Lower lobe of right lung (tissue), 2 donors: Measurements from ENCODE around the gene SLC7A1. TPM values are rescaled to one million over a fixed set of nuclear protein-coding genes. Genes with fewer than 3 reads are reported as not detected.

Source experiments
- ATAC-seq, 2 donors: fragments of 200-7000 bp; cut with Tn5 transposase; one replicate each; pipeline ENCODE4 v1.9.1; 2020 to 2022; ENCODE audit warnings: mild to moderate bottlenecking in 2 of 2, moderate library complexity in 2 of 2
- DNase-seq: peaks from one replicate; pipeline ENCODE4 v3.0.0-alpha.2; 2020
- H3K27ac ChIP-seq: fragments of 200-600 bp; one replicate; pipeline ENCODE4 v1.8.0; 2022
- H3K27me3 ChIP-seq: fragments of 200-600 bp; one replicate; pipeline ENCODE4 v1.8.0; 2022; ENCODE audit warnings: low read depth
- H3K36me3 ChIP-seq: fragments of 200-600 bp; one replicate; pipeline ENCODE4 v1.8.0; 2022; ENCODE audit warnings: mild to moderate bottlenecking
- H3K4me1 ChIP-seq: fragments of 200-600 bp; one replicate; pipeline ENCODE4 v1.8.0; 2022
- H3K4me3 ChIP-seq: fragments of 200-600 bp; one replicate; pipeline ENCODE4 v1.8.0; 2022; ENCODE audit warnings: mild to moderate bottlenecking
- H3K9me3 ChIP-seq: fragments of 200-600 bp; one replicate; pipeline ENCODE4 v1.8.0; 2022
- intact Hi-C: fragments of 100-400 bp; cut with DNase I; formaldehyde crosslinking; loops from one replicate; pipeline ENCODE4 v1.11.0; 2022
- total RNA-seq: library from RNA; stranded (reverse); fragmentation: NEBNext Ultra II Directional; extraction: Animal tissue kit (Norgen Biotek cat#: 25700); gene quantifications from one replicate; pipeline ENCODE4 v1.2.1, GENCODE V29; 2021
- TF ChIP-seq, protein P1 (sequence below): fragments of 200-600 bp; IDR thresholded peaks from one replicate; pipeline ENCODE4 v1.8.0; 2022; ENCODE audit warnings: antibody characterized with exemption, mild to moderate bottlenecking
- donor health status: DM: no; HTN: yes; CAD: no; lungs with severe emphysema.

Gene SLC7A1
- total RNA-seq, 1 donor from 2014 or later, result 19.2 TPM

DNA sequence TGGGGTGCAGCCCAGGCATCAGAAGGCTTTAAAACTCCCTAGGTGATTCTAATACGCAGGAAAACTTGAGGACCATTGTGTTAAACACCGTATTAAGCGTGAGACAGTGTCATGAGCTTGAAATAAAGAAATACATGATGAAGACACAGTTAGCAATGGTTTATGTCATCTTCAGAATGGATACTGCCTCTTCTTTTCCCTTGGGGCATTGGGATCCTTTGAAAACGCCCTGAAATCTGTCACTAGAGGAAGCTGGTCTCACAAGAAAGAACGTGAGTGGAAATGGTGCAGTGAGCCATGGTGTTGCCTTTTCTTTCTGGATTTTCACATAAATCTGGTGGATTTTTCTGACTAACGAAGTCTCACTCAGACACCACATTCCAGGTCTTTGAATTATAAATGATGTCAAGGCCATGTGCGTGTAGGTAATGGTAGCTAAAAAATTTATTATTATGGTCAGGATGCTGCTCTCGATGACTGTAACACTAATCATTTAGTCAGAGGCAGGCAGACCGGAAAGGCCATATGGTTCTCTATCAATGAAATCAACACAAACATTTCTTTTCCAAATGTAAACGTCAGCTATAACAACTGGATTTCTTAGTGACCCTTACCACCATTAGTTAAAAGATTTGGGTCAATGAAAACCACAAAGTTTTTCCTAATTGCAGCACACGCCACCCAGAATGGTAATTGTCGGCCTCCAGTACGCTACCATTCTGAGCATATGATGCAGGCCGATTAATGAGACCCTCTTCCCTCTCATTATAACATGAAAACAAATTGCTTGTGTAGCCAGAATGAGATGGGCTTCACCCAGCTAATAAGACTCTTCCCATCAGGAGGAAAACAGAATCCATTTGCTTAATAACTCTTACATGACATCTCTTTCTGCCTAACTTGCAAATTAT, 105.6 kb downstream of the SLC7A1 start:
- TF ChIP-seq, protein P1, sequence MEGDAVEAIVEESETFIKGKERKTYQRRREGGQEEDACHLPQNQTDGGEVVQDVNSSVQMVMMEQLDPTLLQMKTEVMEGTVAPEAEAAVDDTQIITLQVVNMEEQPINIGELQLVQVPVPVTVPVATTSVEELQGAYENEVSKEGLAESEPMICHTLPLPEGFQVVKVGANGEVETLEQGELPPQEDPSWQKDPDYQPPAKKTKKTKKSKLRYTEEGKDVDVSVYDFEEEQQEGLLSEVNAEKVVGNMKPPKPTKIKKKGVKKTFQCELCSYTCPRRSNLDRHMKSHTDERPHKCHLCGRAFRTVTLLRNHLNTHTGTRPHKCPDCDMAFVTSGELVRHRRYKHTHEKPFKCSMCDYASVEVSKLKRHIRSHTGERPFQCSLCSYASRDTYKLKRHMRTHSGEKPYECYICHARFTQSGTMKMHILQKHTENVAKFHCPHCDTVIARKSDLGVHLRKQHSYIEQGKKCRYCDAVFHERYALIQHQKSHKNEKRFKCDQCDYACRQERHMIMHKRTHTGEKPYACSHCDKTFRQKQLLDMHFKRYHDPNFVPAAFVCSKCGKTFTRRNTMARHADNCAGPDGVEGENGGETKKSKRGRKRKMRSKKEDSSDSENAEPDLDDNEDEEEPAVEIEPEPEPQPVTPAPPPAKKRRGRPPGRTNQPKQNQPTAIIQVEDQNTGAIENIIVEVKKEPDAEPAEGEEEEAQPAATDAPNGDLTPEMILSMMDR, result no peak
- intact Hi-C loops, result no loop called here
- no peak overlapping the region for H3K27ac ChIP-seq

DNA sequence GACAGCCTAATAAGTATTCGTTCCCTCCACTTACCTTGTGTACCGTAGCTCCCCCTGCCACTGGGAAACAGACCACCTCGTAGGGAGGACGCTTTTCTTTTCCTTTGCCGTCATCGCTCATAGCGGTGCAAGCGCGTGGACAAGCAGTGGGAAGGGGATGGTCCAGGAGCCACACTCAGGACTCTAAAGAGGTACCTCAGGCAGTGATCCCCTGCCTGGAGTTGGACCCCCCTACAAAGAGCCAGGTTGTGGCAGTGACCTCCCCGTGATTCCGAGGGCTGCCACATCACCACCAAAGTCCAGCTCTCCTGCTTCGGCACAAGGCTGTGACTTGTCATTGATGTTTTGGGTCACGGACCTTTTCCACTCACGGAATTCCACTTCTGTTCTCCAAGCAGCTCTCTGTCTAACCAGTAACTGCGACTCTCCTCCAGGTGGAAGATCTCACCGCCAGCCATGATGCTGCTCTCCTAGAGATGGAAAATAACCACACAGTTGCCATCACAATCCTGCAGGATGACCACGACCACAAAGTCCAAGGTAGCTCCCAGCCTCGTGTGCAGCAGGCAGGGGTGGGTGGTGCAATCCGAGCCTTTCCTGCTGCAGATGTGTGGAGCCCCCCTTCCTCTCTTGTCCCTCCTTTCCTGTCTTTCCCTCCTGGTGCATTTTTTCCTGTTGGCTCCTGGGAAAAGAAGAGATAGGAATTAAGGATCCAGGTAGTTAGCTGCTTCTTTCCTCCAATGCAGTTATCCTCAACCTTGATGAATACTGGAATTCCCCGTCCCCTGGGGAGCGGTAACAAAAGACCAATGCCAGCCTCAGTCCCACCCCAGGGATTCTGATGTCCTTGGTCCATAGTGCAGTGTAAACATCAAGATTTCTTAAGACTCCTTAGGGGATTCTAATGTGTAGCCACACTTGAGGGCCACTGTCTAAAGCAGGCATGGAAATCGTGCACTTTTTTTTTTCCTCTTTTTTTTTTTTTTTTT, 107.7 kb downstream of the SLC7A1 start:
- Histone ChIP-seq H3K27ac (no peak overlapping the region), H3K4me1 (no peaks in the 10 kb centered on the region), H3K9me3 (no peaks in the 10 kb centered on the region), H3K36me3 (no peaks in the 10 kb centered on the region), H3K27me3 (no peaks in the 10 kb centered on the region), H3K4me3 (no peak overlapping the region)
- DNase-seq (no peak), ATAC-seq (no peak)
- intact Hi-C loops, result no loop called here
- TF ChIP-seq, protein P1, result no peak

More for the DNA sequence above, 105.6 kb downstream of the SLC7A1 start:
- no peak overlapping the region for H3K4me3 ChIP-seq
- DNase-seq, result no peak
- H3K9me3 ChIP-seq, result no peaks in the 10 kb centered on the region
- ATAC-seq, result no peak
- H3K27me3 ChIP-seq, result no peaks in the 10 kb centered on the region
- no peaks in the 10 kb centered on the region for H3K4me1 ChIP-seq
- no peaks in the 10 kb centered on the region for H3K36me3 ChIP-seq

DNA sequence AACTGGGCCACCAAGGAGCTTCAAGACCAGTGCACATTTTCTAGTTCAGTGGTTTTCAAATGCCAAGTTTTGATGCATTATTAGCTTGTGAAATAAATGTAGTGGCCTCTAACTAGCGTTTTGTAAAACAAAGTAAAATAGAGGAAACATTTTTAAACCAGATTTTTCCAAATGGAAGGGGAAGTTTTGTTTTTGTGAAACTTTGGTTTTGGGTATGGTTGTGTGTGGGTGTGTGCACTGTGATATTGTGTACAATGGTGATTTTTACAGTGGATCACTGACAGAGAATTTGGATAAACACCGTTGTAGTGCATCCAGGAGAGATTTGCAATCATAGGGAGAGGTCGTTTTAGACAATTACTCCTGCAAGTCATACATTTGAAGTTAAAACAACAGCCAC, 108.9 kb downstream of the SLC7A1 start:
- Histone ChIP-seq H3K9me3 (no peaks in the 10 kb centered on the region), H3K4me3 (no peak overlapping the region), H3K4me1 (no peaks in the 10 kb centered on the region), H3K27me3 (no peaks in the 10 kb centered on the region), H3K27ac (no peak overlapping the region), H3K36me3 (no peaks in the 10 kb centered on the region)
- TF ChIP-seq, protein P1, result no peak
- intact Hi-C loops, result no loop called here
- DNase-seq (no peak), ATAC-seq (no peak)

DNA sequence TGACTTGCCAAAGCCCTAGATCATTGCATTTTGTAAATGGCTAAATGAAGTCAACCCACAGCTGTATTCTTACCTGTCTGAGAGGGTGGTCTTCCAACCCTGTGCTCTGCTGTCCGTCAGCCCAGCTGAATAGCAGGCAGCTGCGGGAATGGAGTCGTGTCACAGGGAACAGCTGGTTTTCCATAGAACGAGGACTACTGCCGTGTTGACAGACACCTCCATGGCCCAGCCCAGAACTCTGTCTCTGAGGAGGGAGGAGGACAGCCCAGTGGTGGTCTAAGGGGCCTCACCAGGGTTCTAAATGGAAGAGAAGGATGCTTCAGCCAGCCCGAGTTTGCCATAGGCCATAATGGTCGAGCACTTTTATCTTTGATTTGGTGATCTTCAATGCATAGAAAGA, 110.7 kb downstream of the SLC7A1 start:
- Histone ChIP-seq H3K9me3 (no peaks in the 10 kb centered on the region), H3K4me1 (no peaks in the 10 kb centered on the region), H3K27me3 (no peaks in the 10 kb centered on the region), H3K36me3 (no peaks in the 10 kb centered on the region), H3K4me3 (no peak overlapping the region), H3K27ac (no peak overlapping the region)
- ATAC-seq (no peak), DNase-seq (no peak)
- TF ChIP-seq, protein P1, result no peak
- intact Hi-C loops, result no loop called here

DNA sequence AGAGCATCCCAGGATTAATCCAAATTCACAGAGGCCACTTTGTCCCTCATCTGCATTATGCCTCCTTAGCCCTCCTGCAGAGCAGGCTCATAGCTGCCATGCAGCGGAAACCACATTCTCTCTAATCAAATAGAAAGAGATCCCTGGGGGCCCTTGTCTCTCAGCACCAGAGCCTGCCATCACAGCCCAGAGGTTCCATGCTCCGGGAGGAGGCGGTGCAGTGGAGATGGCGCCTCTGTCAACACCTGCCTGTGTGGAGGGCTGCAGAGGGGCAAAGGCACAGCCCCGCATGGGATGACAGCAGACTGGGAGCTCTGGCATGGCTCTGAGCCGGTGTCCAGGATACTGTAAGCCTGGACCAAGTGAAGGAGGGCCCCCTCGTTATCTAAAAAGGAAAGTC, 111.3 kb downstream of the SLC7A1 start:
- ATAC-seq, result peak in 1 of 2 donors; percentile 21
- Histone ChIP-seq H3K36me3 (no peaks in the 10 kb centered on the region), H3K4me3 (no peak overlapping the region), H3K9me3 (no peaks in the 10 kb centered on the region), H3K27me3 (no peaks in the 10 kb centered on the region), H3K4me1 (no peaks in the 10 kb centered on the region), H3K27ac (no peak overlapping the region)
- intact Hi-C loops, result no loop called here
- DNase-seq, result no peak
- TF ChIP-seq, protein P1, result no peak
